ENCODE data around the gene PRKN.

DNA sequence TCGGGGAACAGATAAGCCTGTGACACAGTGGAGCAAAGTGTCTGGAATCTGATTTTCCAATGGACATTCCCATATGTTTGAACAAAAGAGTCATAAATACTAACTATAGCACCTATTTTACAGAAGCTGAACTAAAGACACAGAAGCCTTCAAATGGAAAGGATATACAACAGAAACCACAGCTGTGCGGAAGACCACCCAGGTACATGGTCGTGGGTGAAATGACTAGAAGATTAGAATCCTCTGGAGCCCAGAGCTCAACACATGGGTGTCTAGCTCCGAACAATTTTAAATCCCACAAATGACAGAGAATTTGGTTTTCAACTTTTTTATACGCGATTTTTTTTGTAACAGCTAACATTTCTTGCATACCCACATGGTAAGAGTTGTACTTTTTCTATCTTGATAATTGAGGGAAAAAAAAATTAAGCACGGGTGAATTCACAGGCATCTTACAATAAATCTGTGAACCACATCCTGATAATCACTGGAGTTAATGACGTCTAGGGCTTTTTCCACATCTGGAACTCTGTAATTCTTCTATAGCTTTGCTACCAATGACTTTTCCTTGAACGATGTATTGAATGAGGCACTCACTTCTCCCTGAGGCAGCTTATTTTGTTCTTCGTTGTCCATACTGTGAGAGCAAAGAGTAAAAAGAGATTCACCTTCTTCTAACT lies 1182.6 kb downstream of the PRKN start:
- TF ChIP-seq POLR2A (IDR thresholded peaks at IDR 0.05; ENCODE audit: extremely low read depth, insufficient read length): no peak
- TF ChIP-seq, protein P1, sequence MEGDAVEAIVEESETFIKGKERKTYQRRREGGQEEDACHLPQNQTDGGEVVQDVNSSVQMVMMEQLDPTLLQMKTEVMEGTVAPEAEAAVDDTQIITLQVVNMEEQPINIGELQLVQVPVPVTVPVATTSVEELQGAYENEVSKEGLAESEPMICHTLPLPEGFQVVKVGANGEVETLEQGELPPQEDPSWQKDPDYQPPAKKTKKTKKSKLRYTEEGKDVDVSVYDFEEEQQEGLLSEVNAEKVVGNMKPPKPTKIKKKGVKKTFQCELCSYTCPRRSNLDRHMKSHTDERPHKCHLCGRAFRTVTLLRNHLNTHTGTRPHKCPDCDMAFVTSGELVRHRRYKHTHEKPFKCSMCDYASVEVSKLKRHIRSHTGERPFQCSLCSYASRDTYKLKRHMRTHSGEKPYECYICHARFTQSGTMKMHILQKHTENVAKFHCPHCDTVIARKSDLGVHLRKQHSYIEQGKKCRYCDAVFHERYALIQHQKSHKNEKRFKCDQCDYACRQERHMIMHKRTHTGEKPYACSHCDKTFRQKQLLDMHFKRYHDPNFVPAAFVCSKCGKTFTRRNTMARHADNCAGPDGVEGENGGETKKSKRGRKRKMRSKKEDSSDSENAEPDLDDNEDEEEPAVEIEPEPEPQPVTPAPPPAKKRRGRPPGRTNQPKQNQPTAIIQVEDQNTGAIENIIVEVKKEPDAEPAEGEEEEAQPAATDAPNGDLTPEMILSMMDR (IDR thresholded peaks at IDR 0.05; ENCODE audit: low read depth, low read length): no peak
- TF ChIP-seq, protein P2, sequence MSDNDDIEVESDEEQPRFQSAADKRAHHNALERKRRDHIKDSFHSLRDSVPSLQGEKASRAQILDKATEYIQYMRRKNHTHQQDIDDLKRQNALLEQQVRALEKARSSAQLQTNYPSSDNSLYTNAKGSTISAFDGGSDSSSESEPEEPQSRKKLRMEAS (IDR thresholded peaks at IDR 0.05; ENCODE audit: low read depth, low read length): no peak
